GM19193 (cell line): ENCODE data around the gene CAMK1G.

ENCODE experiments used
- POLR2A ChIP-seq: IDR thresholded peaks from 4 replicates; pipeline ENCODE4 v1.6.1; 2011; ENCODE audit not compliant: insufficient read depth, insufficient read length; ENCODE audit errors: extremely low read depth

The CAMK1G gene

DNA sequence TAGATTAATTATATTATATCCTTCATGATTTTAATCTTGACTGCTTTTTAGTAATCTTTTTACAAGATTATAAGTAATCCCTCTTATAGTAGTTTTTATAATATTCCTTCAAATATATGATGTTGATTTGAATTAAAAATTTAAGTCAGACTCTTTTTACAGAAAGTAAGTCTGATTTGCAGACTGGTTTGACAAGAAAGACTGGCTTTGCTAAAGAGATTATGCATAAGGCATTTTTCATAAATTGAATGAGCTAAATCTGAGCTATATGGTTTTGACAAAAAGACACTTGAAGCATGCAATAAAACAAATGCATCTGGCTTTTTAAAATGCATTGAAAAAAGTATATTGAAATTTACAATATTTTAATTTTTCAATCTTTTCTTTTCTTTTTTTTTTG, 26.3 kb upstream of the CAMK1G start:
- TF ChIP-seq POLR2A = no peak

DNA sequence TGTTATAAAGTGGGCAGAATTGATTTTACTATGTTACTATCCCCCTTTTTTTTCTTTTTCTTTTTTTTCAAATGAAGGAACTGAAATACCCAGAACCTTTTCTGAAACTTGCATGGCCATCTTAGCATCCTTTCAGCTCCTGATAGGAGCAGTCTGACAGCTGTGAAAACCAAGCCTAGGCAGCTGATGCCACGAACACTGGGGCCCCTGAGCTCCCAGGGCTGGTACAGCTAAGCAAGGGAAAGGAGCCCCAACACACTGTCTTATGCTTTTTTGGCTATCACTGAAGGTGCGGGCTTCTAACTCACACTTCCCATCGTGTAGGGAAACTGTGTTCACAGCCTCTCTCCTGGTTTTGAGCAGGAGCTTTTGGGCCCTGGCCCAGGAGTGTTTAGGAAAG, 23.0 kb upstream of the CAMK1G start:
- TF ChIP-seq POLR2A = no peak

DNA sequence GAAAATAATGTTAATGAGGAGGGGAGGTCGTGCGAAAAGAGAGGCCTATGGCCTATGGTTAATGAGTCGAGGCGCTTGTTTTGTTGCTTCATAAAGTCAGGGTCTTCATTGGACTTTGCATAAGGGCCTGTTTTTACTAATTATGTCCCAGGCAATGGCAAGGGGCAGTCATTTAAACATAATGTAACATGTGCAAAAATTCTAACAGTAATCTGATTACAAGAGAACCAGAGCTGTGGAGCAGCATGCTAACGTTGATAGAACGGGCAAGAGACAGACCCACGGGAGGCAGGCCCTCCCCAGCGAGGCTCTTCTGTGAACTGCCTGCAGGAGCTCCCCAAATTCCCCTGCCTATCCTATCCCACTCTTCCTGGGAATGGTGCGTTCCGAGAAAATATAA, 22.6 kb upstream of the CAMK1G start:
- TF ChIP-seq POLR2A = no peak

DNA sequence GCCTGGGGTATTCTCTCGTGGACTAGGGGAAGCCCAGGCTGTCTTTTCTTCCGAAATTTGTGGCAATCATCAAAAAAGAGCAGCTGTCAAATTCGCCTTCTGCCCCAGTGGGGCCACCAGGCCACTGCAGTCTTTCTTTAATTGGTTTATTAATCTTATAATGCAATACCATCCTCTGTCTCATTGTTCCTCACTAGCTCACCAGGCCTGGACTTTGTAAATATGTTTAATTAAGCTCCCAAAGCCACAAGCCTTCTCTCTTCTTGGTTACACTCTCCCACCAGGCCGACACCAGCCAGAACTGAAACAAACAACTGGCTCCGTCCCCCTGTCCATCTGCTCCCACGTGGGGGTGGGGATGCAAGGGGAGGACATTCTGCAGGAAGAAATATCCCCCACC, 22.0 kb upstream of the CAMK1G start:
- TF ChIP-seq POLR2A = no peak

DNA sequence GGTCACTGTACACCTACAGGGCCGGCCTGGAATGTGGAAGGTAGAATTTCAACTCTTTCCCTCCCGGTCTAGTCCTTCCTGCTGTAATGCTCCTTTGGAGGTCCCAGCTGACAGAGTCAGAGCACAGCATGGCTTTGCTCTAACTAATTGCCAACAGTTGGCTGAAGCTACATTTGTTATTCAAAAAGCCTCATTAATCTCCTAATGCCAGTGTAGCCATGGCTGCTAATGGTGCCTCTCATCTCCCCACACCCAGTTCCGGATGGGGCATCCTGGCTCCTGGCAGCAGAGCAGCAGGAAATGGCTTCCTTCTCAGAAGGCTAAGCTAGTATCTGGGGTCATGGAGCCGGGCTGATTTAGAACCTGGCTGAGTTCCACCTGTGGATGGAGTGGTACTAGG, 18.7 kb upstream of the CAMK1G start:
- no peak for TF ChIP-seq POLR2A

DNA sequence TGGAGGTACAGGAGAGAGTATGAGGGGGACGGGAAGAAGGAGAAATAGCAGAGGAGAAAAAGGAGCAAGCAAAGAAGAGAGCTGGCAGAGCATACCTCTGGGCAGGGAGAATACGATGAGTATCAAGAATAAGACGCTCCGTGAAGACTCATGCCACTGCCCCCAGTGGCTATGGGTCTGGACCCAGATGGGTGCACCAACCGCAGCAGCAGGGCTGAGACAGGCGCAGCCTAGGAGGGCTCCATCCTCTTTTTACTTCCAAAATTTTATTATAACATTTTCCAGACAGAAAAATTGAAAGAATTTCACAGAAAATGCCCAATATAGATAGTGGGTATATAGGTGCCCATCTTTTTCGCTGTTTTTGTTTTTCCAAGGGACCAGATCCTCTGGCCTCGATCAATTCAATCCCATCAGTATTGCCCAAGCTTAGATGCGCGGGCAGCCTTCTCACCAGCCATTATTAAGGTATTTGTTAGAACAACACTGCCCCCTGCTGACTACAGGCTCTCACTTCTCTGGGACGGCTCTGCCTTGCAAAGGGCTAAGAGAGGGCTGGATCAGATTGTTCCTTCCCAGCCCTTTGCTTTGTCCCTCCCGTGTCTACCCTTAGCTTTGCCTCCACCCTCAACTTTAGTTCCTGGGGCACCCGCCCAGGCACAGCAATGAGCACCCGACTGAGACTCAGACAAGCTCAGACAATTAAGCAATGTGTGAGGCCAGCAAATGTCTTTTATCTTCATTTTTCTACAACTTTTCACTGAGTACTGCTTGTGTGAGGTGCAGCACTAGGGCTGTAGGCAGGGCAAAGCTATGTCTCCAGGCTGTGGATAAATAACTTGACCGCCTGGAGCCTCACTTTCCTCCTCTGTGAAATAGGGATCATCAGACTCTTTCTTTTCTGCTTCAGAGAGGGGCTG, 17.5 kb upstream of the CAMK1G start:
- no peak for TF ChIP-seq POLR2A

DNA sequence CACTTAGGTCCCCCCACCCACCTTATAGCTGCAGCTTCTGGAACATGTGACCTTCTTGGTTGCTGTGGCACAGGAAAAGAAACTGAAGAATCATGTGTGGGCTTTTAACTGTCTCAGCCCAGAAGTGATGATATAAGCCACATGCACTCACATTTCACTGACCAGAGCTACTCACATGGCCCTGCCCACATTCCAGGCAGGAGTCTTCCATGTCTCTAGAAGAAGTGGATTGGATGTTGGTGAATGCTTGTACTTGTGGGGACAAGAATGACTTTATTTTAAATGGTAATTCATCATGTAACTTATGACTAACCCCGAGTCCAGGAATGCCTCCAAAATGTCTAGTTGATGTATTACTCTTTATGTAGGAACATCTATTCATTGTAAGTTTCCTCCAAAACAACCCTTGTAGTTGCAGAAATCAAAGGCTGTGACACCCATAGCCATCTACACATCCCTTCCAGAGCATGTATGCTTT, 15.8 kb upstream of the CAMK1G start:
- no peak for TF ChIP-seq POLR2A

DNA sequence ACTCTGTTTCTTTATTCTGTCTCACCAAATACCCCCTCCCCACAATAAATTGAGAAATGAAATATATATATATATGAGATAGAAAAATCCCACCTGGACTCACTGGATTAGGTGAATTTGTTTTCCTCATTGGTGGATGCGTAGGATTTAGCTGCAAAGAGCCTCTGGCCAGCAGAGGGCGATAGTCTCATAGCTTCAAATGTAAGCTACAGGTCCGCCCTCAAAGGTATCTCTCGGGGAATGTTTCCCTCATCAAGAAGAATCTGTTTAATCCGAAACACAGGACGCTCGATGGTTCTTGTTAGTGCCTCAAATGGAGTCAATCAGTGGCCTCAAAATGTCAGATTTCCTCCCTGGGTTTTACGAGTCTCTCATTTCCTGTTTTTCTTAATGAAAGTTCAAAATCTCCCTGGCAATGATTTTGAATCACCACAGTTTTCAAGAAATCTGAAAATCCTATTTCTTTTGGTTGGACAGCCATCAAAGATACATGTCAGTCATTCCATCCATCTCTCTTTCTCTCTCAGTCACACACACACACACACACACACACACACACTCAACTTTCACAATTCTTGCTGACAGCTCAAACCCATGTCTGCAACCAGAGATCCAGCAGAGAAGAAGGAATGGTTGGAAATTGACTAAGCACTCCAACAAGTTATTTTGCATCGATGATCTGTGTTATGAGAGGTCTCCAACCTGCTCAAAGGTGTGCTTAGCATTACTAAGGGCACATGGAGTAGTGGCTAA, 13.9 kb upstream of the CAMK1G start:
- no peak for TF ChIP-seq POLR2A

DNA sequence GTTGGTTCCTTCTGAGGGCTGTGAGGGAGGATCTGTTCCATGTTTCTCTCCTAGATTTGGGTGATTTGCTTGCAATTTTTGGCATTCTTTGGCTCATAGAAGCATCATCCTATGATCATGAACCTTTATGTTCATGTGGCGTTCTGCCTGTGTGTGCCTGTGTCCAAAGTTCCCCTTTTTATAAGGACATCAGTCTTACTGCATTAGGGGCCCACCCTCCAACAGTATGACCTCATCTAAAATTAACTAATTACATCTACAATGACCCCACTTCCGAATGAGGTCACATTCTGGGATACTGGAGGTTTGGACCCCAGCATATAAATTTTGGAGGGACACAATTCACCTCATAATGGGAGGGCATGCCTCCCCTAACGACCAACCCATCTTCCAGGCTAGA, 12.8 kb upstream of the CAMK1G start:
- TF ChIP-seq POLR2A = no peak

DNA sequence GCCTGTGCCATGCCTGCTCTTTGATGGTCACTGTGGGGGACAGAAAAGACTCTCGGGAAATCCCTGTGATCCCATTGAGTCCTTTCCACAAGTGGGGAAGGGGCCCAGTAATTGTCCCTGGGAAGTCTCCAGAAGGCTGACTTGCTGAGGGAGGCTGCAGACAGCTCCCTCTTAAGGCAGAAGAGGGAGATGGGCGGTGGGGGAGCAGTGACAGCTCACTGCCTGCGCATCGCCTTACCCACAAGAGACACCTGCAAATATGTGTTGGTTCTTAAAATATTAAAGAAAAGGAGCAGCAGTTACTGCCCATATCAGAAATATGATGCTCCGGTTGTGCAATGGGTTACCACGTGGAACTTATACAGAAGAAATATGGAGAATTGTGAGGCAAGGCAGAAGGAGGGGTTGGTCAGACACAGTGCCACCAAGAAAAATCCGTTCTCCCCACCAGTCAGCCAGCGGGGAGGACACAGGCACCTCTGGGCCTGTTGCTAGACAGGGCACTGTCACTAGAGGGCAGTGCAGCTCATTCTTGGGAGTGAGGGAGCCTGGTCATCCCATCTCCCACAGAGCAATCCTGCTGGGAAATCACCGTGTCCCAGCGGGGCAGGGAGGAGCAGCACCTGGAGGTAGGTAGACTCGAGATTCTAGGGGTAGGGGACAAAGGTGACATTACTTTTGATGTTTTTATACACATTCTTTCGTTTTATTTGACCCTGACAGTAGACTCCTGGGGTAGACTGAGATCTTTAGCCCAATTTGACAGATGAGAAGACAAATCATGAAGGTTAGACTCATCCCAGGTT, 6.9 kb upstream of the CAMK1G start:
- TF ChIP-seq POLR2A = no peak

DNA sequence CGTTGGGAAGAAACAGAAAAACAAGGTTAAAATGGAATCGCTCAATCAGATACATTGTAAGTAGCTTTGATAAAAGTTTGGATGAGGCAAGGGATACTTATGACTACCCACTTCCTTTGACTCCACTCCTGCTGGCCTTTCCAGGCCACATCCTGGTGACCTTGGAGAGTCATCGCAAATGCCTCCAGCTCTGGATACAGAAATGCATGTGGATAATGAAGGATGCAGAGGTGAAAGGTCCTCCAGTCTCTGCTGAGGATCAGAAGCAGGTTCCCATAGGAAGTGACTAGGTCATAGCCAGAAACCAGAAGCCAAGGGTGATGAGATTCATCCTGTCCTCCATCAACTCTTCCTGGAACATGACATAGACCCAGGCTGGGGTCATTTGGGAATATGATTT, 6.2 kb upstream of the CAMK1G start:
- TF ChIP-seq POLR2A = no peak

DNA sequence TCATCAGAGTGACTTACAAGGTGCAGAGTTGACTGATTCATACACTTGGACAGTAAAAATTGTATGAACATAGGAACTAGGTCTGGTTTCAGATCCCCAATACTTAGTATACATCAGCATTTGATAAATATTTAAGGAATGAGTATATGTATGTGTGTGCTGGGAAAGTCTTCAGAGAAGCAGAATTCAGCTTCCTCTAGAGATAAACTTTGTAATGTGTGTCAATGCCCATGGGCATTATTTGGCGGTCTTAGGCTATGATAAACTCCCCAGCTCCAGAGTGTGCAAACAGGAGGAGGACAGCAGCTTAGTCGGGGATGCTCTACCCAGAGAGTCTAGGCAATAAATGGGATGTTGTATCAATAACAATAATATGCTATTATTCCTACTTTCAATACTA, 2.9 kb upstream of the CAMK1G start:
- no peak for TF ChIP-seq POLR2A

DNA sequence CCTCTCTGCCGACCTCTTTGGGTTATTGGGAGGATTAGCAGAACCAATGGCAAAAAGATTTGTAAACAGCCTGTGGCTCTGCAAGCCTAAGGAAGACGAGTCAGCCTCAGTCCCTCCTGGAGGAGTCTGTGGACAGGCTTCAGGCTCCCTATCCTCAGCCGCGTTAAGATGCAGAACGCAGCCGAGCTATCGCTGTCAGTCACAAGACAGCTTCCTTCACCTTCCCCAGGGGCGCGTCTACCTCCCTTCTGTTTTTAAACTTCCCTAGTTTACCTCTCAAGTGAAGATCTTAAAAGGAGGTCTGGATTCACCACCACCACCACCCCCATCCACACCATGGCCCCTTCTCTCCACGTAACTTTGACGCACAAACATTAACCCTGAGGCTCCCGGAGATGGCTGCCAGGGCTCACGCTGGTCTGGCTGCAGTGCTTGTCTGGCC, 738 bp downstream of the CAMK1G start:
- no peak for TF ChIP-seq POLR2A

DNA sequence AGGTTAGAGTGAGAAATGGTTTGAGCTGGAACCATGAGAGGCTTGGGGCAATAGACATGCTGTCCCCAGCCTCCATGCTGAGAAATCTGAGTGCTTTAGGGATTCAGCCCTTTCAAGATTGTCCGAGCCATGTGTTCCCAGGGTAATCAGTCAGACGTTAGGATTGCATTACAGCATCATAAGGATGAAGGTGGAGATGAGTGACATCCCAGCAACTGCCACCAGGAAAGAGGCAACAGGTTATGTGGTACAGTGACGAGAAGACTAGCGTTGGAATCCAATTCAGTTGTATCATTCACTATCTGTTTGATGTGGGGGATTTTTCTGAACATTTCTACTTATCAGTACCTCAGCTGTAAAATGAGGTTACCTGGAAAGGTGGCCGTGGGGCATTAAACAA, 1.7 kb downstream of the CAMK1G start:
- no peak for TF ChIP-seq POLR2A

DNA sequence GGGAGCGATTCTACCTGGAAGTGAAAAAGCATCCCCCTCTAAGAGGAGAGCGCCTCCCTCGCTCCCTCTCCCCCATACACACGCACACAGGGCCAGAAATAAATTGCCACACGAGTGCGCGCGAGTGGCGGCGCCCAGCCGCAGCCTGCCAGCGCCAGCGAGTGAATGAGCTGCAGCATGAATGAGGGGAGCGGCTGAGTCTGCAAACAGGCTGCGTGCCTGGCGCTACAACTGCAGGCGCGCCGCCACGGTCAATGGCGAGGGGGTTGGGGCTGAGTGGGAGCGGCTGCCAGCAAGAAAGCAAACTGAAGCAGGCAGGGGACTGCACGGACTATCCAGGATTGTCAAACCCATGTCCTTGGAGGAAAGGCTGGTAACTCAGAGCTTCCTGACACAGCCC, 2.2 kb downstream of the CAMK1G start:
- TF ChIP-seq POLR2A = no peak

DNA sequence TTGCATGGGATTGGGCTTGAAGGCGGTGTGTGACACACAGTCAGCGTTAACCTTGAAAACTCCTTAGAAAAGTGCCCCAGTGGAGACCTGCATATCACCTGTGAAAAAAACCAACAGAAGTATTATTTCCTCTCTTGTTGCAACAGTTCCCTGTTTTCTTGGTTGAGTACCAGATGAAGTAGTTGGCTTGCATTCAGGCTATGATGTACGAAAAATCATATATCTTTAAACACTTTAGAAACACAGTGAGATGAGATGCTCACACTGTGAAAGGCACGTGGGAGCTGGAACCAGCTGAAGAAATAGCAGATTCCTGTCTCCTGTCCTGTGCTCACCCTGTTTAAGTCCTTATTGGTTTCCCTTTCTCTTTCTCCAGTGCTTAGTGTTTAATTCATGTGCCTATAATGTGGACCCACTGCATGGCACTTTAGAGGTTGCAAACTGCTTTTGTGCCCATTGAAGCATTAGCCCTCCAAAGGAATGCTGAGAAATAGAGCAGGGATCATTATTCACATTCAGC, 2.8 kb downstream of the CAMK1G start:
- TF ChIP-seq POLR2A = no peak

DNA sequence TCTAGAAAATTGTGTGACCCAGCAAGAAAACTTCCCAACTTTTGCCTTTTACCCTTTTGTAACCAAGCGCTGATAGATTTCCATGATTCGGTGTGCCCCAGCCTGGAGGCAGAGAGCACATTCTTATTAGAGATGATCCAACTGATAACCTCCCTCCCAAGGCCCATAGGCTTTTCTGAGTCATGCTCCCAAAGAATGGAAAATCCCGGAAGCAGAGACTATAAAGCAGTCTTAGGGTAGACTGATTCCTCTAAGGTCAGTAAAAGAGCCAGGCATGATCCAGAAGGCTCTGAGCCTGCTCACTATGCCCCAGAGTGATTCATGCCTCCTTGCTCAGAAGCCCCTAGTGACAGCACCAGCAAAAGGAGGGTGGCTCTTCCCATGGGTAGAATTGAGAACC, 4.3 kb downstream of the CAMK1G start:
- TF ChIP-seq POLR2A = no peak
